ENCODE measurements around the gene CHAF1A. TPM values are rescaled to one million over a fixed set of nuclear protein-coding genes. Genes with fewer than 3 reads are reported as not detected.

The CHAF1A gene
- total RNA-seq, 3 donors from 2014 or later: 6.3 to 8.2 (median 7.9) TPM

- DNase-seq (ENCODE audit: low spot score in 2 of 2): no peak
- H3K27me3 ChIP-seq: no peaks in the 10 kb centered on the region
- H3K36me3 ChIP-seq: no peaks in the 10 kb centered on the region
- intact Hi-C loops (cut with DNase I; ENCODE audit: low total_unique reads): loop anchor here (1.0 to 10.0 kb wide), 3 partner anchors 39 to 1357 kb away; partner anchors contain the start of genes CATSPERD and LONP1
- TF ChIP-seq CTCF (IDR thresholded peaks at IDR 0.05) (no peak), POLR2A (IDR thresholded peaks at IDR 0.05) (no peak), POLR2AphosphoS5 (IDR thresholded peaks at IDR 0.05) (no peak)
- no peak overlapping the region for H3K4me3 ChIP-seq
- H3K4me1 ChIP-seq: peaks cover 21 to 39% of the 10 kb centered on the region in 2 donors
- peak overlapping the region; percentile 82 to 92 for H3K27ac ChIP-seq
- H3K9me3 ChIP-seq: no peaks in the 10 kb centered on the region
Measured at GRCh38 chr19:4367336-4367723, 35.1 kb upstream of the CHAF1A start.

- intact Hi-C loops (cut with DNase I; ENCODE audit: low total_unique reads): loop anchor here (1.0 to 10.0 kb wide), 3 partner anchors 39 to 1357 kb away; partner anchors contain the start of genes CATSPERD and LONP1
- peaks cover 21 to 42% of the 10 kb centered on the region in 2 donors for H3K4me1 ChIP-seq
Measured at GRCh38 chr19:4367781-4368127, 34.7 kb upstream of the CHAF1A start.

GRCh38 chr19:4368128-4368820 is 34.2 kb upstream of the CHAF1A start:
- Histone ChIP-seq H3K27ac (peak overlapping the region; percentile 82 to 92), H3K4me1 (peaks cover 25 to 47% of the 10 kb centered on the region in 2 donors), H3K4me3 (peak overlapping the region in 1 of 3 donors; percentile 62), H3K9me3 (no peaks in the 10 kb centered on the region), H3K36me3 (no peaks in the 10 kb centered on the region), H3K27me3 (no peaks in the 10 kb centered on the region)
- intact Hi-C loops (cut with DNase I; ENCODE audit: low total_unique reads): loop anchor here (10.0 kb wide), 2 partner anchors 103 to 1357 kb away; partner anchors contain the start of genes CATSPERD and LONP1
- TF ChIP-seq POLR2A (IDR thresholded peaks at IDR 0.05) (no peak), CTCF (IDR thresholded peaks at IDR 0.05) (no peak), POLR2AphosphoS5 (IDR thresholded peaks at IDR 0.05) (no peak)
- DNase-seq (ENCODE audit: low spot score in 2 of 2): no peak

More at GRCh38 chr19:4367781-4368127, 34.7 kb upstream of the CHAF1A start:
- peak overlapping the region in 1 of 3 donors; percentile 62 for H3K4me3 ChIP-seq
- no peaks in the 10 kb centered on the region for H3K36me3 ChIP-seq
- TF ChIP-seq CTCF (IDR thresholded peaks at IDR 0.05): no peak
- no peak for TF ChIP-seq POLR2AphosphoS5 (IDR thresholded peaks at IDR 0.05)
- no peak for TF ChIP-seq POLR2A (IDR thresholded peaks at IDR 0.05)
- DNase-seq (ENCODE audit: low spot score in 2 of 2): no peak
- no peaks in the 10 kb centered on the region for H3K27me3 ChIP-seq
- H3K27ac ChIP-seq: peak overlapping the region; percentile 82 to 92
- no peaks in the 10 kb centered on the region for H3K9me3 ChIP-seq

GRCh38 chr19:4369109-4369887 is 33.1 kb upstream of the CHAF1A start:
- TF ChIP-seq CTCF (IDR thresholded peaks at IDR 0.05) (no peak), POLR2AphosphoS5 (IDR thresholded peaks at IDR 0.05) (no peak), POLR2A (IDR thresholded peaks at IDR 0.05) (no peak)
- DNase-seq (ENCODE audit: low spot score in 2 of 2): peak; percentile 65 to 66
- intact Hi-C loops (cut with DNase I; ENCODE audit: low total_unique reads): loop anchor here (10.0 kb wide), 2 partner anchors 104 to 1356 kb away; partner anchors contain the start of genes CATSPERD and LONP1
- no peaks in the 10 kb centered on the region for H3K36me3 ChIP-seq
- H3K4me1 ChIP-seq: peaks cover 33 to 58% of the 10 kb centered on the region in 2 donors
- H3K9me3 ChIP-seq: no peaks in the 10 kb centered on the region
- H3K27ac ChIP-seq: peak overlapping the region; percentile 82 to 92
- H3K27me3 ChIP-seq: no peaks in the 10 kb centered on the region
- peak overlapping the region; percentile 9 to 62 (median 41) for H3K4me3 ChIP-seq

Data from breast epithelium (tissue), 4 donors.